CD4-positive, alpha-beta T cell treated with Interleukin-10 for 1 hour (primary cell): Measurements from ENCODE around the gene ACSF3.

Experiments used
- DNase-seq: peaks from one replicate; pipeline ENCODE4 v3.0.0-alpha.2; 2020

Gene ACSF3

DNA sequence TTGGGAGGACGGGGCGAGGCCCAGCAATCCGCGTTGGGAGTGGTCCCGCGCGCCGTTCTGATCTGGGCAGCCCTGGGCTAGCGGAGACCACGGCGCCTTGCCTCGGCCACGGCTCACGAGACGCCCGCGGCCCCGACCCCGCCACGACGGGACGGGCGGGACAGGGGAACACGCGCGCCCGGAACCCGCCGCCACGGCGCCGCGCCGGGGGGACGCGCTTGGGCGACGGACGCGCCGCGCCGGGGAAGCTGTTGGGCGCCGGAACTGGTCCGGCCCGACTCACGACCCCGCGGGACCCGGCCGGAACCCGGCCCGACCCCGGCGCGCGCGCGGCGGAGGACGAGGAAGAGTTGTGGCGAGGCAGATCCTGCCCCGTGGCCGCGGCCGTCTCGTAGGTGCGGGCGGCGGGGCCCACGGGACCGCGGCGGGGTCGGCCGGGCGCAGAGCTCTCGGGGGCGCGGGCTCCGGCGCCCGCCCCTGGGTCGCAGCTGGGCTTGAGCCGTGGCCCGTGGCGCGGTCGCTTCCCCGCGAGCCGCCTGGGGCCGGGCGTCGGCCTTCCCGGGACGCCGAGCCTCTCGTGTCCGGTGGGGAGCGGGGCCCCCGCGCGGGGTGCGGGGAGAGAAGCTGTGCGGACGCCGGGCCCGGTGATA is at the start of gene ACSF3:
Gene ACSF3, plus strand, starts transcription at position 251 of the 650 bp plus-strand sequence. CDS start 6,830 bp downstream, outside the sequence.
- DNase-seq, result peak; percentile 77

- no peak for DNase-seq
Observed at GRCh38 chr16:89044418-89045180, 49.1 kb upstream of the ACSF3 start.

DNA sequence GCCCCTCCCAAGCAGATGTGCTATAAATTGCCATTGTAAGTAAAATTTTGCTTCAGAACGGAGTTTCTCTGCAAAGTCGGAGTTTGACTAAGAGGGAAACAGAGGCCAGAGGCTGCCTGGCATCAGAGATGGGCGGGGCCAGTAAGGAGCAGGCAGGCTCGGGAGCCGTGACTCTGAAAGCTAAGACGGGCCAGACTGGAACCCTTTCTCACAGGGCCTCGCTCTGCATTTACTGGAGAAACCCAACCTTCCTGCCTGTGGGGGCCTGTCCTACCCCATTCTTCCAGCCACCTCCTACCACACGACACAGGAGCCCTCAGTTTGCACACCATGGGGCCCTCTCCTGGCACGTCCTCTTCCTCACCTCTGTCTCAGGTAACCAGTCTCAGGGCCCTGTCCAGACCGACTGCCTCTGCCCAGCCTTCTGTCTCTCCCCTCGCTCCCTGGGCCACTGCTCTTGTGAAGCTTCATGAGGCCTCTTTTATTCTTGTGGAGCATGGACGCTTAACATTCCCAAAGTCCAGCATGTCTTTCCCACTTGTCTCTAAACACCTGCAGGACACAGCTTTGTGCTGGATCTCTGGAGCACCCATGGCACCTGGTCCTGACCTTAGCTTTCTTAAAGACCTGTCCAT is 48.4 kb upstream of the ACSF3 start:
- DNase-seq, result no peak

GRCh38 chr16:89045881-89046280 is 47.8 kb upstream of the ACSF3 start:
- DNase-seq, result no peak

DNA sequence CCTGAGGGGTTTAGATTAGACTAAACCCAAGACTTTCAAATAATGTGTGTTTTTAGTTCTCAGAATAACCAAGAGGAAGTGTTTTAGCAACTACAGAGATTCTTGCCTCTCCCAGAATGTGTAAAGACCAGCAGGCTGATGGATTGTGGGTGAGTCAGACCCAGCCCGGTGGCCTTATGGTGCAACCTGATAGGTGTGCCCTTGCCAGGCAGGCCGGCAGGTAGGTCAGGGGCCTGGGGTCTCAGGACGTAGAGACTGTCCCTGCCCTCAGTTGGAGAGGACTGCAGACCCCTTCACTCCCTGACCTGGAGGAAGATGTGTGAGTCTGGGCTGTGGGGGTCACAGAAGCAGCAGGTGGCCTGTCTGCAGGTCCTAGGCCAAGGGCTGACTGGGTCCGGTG is 47.2 kb upstream of the ACSF3 start:
- no peak for DNase-seq

- no peak for DNase-seq
Observed at GRCh38 chr16:89047331-89048089, 46.1 kb upstream of the ACSF3 start.

DNA sequence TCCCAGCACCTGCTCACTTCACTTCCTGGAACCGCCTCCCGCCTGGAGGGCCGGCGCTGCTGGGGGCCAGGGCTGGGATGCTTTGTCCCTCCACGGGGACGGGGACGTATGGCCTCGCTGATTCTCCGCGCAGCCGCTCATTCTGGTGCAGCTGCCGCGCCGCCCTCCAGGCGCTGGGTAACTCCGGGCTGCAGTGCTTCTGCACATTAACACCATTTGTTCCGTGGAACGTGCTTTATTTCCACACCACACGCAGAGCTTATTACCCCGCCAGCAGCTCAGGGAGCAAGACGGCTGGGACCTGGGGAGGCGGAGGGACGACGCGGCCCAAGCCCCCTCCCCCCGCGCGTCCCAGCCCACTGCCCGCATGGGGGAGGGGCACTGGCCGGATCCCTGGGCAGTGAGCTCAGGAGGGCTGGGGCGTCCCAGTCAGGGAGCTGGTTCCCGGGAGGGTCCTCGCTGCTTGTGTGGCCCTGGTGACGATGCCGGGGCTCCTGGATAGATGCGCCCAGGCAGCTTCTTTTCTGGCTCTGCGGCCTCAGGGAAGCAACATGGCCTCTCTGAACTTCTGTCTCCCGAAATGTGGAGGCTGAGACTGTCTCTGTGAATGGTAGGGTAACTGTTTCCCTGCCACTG is 45.4 kb upstream of the ACSF3 start:
- no peak for DNase-seq

- no peak for DNase-seq
Observed at GRCh38 chr16:89048871-89049422, 44.7 kb upstream of the ACSF3 start.

DNA sequence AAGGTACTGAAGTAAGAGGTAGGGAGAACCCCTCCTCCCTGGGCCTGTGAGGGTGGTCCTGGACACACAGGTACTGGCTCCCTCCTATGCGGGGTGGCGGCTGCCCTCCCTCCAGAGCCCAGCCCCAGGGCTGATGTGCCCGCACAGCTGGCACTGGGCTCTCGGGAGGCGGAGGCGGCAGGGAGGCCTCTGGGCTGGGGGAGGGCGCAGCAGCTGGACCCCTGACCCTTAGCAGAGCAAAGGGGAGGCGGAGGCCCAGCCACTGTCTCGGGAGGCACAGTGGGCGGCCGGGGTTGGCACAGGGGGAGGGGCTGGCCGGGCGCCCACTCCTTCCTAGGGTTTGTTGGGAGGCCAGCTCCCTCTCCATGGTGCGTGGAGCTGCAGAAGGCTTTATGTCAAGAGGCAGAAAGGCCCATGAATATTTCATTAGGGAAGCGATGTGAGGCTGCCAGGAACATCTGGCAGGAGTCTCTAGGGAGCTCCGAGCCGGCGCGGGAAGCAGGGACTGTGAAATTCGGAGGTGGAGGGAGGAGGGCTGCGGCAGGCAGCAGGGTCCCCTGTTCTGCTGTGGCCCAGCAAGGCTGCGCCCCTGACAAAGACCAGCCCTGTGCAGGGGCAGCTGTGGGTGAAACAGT is 44.1 kb upstream of the ACSF3 start:
- DNase-seq, result no peak

- no peak for DNase-seq
Observed at GRCh38 chr16:89050119-89050867, 43.4 kb upstream of the ACSF3 start.

DNA sequence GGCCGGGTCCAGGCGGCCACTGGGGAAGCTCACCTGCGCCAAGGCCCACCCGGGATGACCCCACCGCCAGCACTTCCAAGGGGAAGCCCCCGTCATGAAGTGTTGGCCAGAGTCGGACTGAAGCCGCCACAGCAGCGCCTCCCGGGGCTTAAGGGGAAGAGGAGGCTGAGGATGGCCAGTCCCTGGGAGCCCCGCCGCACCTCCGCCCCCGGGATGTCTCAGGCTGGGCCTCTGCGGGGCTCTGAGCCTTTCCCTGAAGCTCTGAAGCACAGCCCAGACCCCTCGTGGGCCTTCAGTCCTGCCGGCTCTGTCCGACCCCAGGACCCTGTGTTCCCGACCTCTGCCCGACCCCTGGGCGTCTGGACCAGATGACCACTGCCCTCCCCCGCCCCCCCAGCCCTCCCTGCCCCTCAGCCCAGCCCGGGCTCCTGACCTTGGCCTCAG is 42.8 kb upstream of the ACSF3 start:
- DNase-seq, result no peak

GRCh38 chr16:89051521-89052166 is 42.0 kb upstream of the ACSF3 start:
- DNase-seq, result no peak

- DNase-seq, result no peak
Observed at GRCh38 chr16:89052191-89052889, 41.3 kb upstream of the ACSF3 start.

DNA sequence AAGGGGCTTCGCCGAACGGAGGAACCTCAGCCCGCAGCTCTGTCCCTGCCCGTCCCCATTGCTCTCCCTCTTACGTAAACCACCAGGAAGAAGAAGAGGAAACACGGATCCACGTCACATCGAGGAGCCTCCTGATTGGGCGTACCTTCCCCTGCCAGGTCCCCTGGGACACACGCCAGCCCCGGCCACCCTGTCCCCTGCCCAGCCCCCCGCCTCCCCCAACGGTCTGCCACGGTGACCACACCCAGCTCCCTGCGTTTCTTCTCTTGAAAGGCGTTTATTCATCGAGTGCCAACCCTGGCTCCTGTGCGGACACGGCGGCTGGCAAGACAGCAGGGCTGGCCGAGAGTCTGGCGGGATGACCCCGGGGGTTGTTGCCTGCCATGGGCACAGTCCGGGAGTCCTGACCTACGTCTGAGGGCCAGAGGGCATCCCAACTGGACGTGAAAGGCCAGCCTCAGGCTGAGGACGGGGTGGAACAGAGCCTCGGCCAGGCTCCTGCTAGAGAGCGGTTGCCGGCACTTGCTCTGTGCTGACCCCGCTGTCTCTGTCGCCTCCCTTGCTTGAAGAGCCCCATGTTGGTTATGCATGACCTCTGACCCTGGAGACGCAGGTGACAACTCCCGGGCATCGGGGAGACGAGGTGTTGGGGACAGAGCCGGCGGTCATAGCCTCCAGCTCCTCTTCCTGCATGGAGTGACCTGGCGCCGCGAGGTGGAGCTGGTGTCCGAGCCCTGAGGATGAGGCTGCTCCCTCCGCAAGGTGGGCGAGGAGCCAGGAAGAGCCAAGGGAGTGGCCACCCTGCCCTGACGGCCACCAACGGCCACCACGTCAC is 40.5 kb upstream of the ACSF3 start:
- peak; percentile 23 for DNase-seq

- no peak for DNase-seq
Observed at GRCh38 chr16:89053725-89054029, 40.0 kb upstream of the ACSF3 start.

GRCh38 chr16:89054261-89054661 is 39.4 kb upstream of the ACSF3 start:
- no peak for DNase-seq

DNA sequence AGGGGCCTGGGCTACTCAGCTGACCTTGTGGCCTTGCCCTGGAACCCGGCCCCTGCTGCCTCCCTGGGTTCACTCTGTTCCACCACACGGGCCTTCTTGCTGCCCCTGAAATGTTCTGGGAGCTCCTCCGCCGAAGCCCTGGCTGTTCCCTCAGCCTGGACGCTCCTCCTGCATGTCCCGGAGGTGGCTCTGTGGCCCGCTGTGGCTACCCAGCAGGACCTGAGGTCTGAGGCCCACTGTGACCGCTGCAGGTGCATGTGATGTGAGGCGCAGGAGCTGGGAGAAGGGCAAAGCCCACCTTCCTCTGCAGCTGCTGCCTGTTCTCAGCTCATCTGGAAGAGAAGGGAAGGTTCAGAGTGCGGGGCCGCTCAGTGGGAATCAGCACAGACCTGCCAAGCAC is 38.9 kb upstream of the ACSF3 start:
- DNase-seq, result no peak

DNA sequence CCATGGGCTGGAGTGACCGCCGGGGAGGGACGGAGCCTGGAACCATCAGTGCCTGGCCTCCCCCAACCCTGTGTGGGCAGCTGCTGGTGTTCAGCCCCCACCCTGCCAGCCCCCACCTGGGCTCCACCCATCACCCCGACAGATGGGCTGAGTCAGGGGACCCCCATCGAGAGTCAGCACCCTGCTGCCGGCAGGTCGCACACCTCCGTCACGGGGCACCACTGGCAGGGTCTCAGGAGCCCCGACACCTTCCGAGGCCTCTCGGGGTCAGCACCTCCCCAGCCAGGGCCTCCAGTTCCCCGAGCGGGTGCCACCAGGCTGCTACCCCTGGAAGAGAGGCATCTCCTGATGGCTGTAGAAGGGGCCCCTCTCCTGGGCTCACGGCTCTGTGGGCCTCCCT is 38.3 kb upstream of the ACSF3 start:
- DNase-seq, result no peak

DNA sequence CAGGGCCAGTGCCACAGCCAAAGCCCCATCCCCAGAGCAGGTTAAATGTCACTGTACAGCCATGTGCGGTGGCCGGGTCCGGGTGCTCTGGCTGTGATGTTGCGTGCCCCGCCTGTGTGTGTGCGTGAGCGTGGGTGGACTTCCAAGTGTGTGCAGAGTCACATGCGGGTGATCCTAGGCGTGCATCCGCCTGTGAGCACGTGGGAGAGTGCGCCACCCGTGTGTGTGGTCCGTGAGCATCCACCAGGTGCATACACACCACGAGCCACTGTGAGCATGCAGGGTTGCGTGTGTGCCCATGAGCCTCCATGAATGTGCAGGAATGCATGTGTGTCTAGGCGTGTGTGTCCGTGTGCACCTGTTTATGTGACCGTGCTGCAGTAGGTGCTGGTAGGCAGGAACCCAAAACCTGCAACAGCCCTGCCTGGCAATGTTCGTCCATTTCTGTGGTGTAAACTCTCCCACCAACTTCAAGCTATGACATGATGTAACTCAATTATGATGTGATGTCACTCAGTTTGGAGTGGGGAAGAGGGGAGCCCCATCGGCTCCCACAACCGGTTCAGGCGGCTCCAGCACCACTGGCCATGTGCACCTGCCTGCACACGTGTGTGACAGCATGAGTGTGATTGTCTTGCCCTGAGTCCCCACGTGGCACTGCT is 37.6 kb upstream of the ACSF3 start:
- no peak for DNase-seq
